Measurements from ENCODE around the gene RB1. TPM values are rescaled to one million over a fixed set of nuclear protein-coding genes. Genes with fewer than 3 reads are reported as not detected.

The RB1 gene
- total RNA-seq, 1 experiment from 2014 or later: 57.1 TPM

GRCh38 chr13:48370815-48371214 lies 67.3 kb downstream of the RB1 start:
- Histone ChIP-seq H3K4me3 (ENCODE audit: low read depth, low read length, poor library complexity, severe bottlenecking) (no peak overlapping the region), H3K27me3 (replicated peaks; ENCODE audit: insufficient read depth, low read depth, low read length, poor library complexity) (no peaks in the 10 kb centered on the region), H3K27ac (ENCODE audit: low read depth, low read length, poor library complexity, severe bottlenecking) (no peak overlapping the region), H3K9me3 (ENCODE audit: low read depth, low read length, poor library complexity, severe bottlenecking) (no peaks in the 10 kb centered on the region), H3K36me3 (ENCODE audit: insufficient read depth, low read length, poor library complexity, severe bottlenecking) (peaks cover 7% of the 10 kb centered on the region), H3K4me1 (ENCODE audit: insufficient read depth, low read length, poor library complexity, severe bottlenecking) (no peaks in the 10 kb centered on the region)
- ChIA-PET CTCF (no interaction called here), POLR2A (ENCODE audit: low non-redundant PET) (no interaction called here)
- no peak for DNase-seq (ENCODE audit: low spot score)
- intact Hi-C loops (cut with micrococcal nuclease; ENCODE audit: unreplicated experiment): no loop called here
- BruUV-seq (replicated peaks): no TSS peak
- TF ChIP-seq CTCF (conservative IDR thresholded peaks at IDR 0.05; ENCODE audit: low read depth, low read length) (no peak), EZH2 (IDR thresholded peaks at IDR 0.05; ENCODE audit: borderline replicate concordance, low read depth, low read length, poor library complexity, severe bottlenecking) (no peak)

- Histone ChIP-seq H3K4me3 (ENCODE audit: low read depth, low read length, poor library complexity, severe bottlenecking) (no peak overlapping the region), H3K9me3 (ENCODE audit: low read depth, low read length, poor library complexity, severe bottlenecking) (no peaks in the 10 kb centered on the region), H3K4me1 (ENCODE audit: insufficient read depth, low read length, poor library complexity, severe bottlenecking) (no peaks in the 10 kb centered on the region), H3K36me3 (ENCODE audit: insufficient read depth, low read length, poor library complexity, severe bottlenecking) (peaks cover 22% of the 10 kb centered on the region), H3K27me3 (replicated peaks; ENCODE audit: insufficient read depth, low read depth, low read length, poor library complexity) (no peaks in the 10 kb centered on the region), H3K27ac (ENCODE audit: low read depth, low read length, poor library complexity, severe bottlenecking) (no peak overlapping the region)
- TF ChIP-seq CTCF (conservative IDR thresholded peaks at IDR 0.05; ENCODE audit: low read depth, low read length) (no peak), EZH2 (IDR thresholded peaks at IDR 0.05; ENCODE audit: borderline replicate concordance, low read depth, low read length, poor library complexity, severe bottlenecking) (no peak)
- no peak for DNase-seq (ENCODE audit: low spot score)
- BruUV-seq (replicated peaks): no TSS peak
- intact Hi-C loops (cut with micrococcal nuclease; ENCODE audit: unreplicated experiment): no loop called here
- ChIA-PET POLR2A (ENCODE audit: low non-redundant PET) (no interaction called here), CTCF (no interaction called here)
Observed at GRCh38 chr13:48377857-48378256, 74.3 kb downstream of the RB1 start.

GRCh38 chr13:48380581-48380980 lies 77.0 kb downstream of the RB1 start:
- no peak for DNase-seq (ENCODE audit: low spot score)
- no peak overlapping the region for H3K27ac ChIP-seq (ENCODE audit: low read depth, low read length, poor library complexity, severe bottlenecking)
- no peaks in the 10 kb centered on the region for H3K4me1 ChIP-seq (ENCODE audit: insufficient read depth, low read length, poor library complexity, severe bottlenecking)
- CTCF ChIA-PET: no interaction called here
- no peaks in the 10 kb centered on the region for H3K9me3 ChIP-seq (ENCODE audit: low read depth, low read length, poor library complexity, severe bottlenecking)
- no TSS peak for BruUV-seq (replicated peaks)
- TF ChIP-seq CTCF (conservative IDR thresholded peaks at IDR 0.05; ENCODE audit: low read depth, low read length): no peak
- no peak overlapping the region for H3K4me3 ChIP-seq (ENCODE audit: low read depth, low read length, poor library complexity, severe bottlenecking)
- peaks cover 15% of the 10 kb centered on the region for H3K36me3 ChIP-seq (ENCODE audit: insufficient read depth, low read length, poor library complexity, severe bottlenecking)
- H3K27me3 ChIP-seq (replicated peaks; ENCODE audit: insufficient read depth, low read depth, low read length, poor library complexity): no peaks in the 10 kb centered on the region
- intact Hi-C loops (cut with micrococcal nuclease; ENCODE audit: unreplicated experiment): no loop called here
- POLR2A ChIA-PET (ENCODE audit: low non-redundant PET): no interaction called here

Data from A673 (cell line).